CD14-positive monocyte (primary cell): ENCODE measurements around the gene FAM180B. TPM values are rescaled to one million over a fixed set of nuclear protein-coding genes. Genes with fewer than 3 reads are reported as not detected.

Experiments
- DNase-seq, 3 donors: peaks; one replicate each; pipeline ENCODE4 v3.0.0-alpha.2; 2011 to 2022
- H2AFZ ChIP-seq: 2 replicates; pipeline ENCODE4 v1.6.0; 2012; ENCODE audit warnings: mild to moderate bottlenecking, low read depth, low read length, inconsistent platforms; ENCODE audit not compliant: insufficient read depth, poor library complexity, severe bottlenecking
- H3K27ac ChIP-seq, 2 donors: 1 replicate in 1 of 2; 2 replicates in 1 of 2; pipeline ENCODE4 v1.5.1; 2012 to 2013; ENCODE audit warnings: low read length in 2 of 2, control low read depth in 1 of 2, inconsistent platforms in 1 of 2, low read depth in 1 of 2, mild to moderate bottlenecking in 1 of 2
- H3K27me3 ChIP-seq, 2 donors: one replicate each; pipeline versions ENCODE4 v1.6.0 to v1.6.1; 2011 to 2013; ENCODE audit warnings: low read length in 2 of 2; ENCODE audit not compliant: control insufficient read depth in 2 of 2, insufficient read depth in 2 of 2
- H3K36me3 ChIP-seq, 2 donors: replicated peaks in 1 of 2; 1 replicate in 1 of 2; 2 replicates in 1 of 2; pipeline versions ENCODE4 v1.5.1 to v1.6.1; 2012 to 2013; ENCODE audit warnings: low read length in 2 of 2, control low read depth in 1 of 2, inconsistent platforms in 1 of 2, mild to moderate bottlenecking in 1 of 2; ENCODE audit not compliant: insufficient read depth in 2 of 2, control insufficient read depth in 1 of 2
- H3K4me1 ChIP-seq, 2 donors: 1 replicate in 1 of 2; 2 replicates in 1 of 2; pipeline versions ENCODE4 v1.5.1 to v1.6.1; 2012 to 2013; ENCODE audit warnings: low read length in 2 of 2, control low read depth in 1 of 2, inconsistent platforms in 1 of 2, mild to moderate bottlenecking in 1 of 2, moderate library complexity in 1 of 2; ENCODE audit not compliant: insufficient read depth in 2 of 2, control insufficient read depth in 1 of 2
- H3K4me2 ChIP-seq: replicated peaks from 2 replicates; pipeline ENCODE3; 2012; ENCODE audit warnings: low read length, moderate library complexity, mild to moderate bottlenecking; ENCODE audit not compliant: poor library complexity, severe bottlenecking; ENCODE audit errors: extremely low read depth
- H3K4me3 ChIP-seq, 3 experiments: fragments of 200-600 bp in 1 of 3; sonication (generic) in 1 of 3; replicated peaks in 1 of 3; 1 replicate in 2 of 3; 2 replicates in 1 of 3; pipeline ENCODE4 v1.5.1; 2011 to 2013; ENCODE audit warnings: low read length in 3 of 3, mild to moderate bottlenecking in 3 of 3, control low read depth in 2 of 3, low read depth in 2 of 3, inconsistent platforms in 1 of 3, moderate library complexity in 1 of 3
- H3K79me2 ChIP-seq: 2 replicates; pipeline ENCODE4 v1.6.0; 2012; ENCODE audit warnings: mild to moderate bottlenecking, control low read depth, inconsistent platforms, low read length, moderate library complexity; ENCODE audit not compliant: insufficient read depth
- H3K9ac ChIP-seq: 2 replicates; pipeline ENCODE4 v1.6.0; 2017; ENCODE audit warnings: low read length, mild to moderate bottlenecking; ENCODE audit not compliant: insufficient read depth, poor library complexity, severe bottlenecking
- H3K9me3 ChIP-seq, 2 donors: replicated peaks in 1 of 2; 1 replicate in 1 of 2; 2 replicates in 1 of 2; pipeline versions ENCODE4 v1.5.1 to v1.6.1; 2012 to 2013; ENCODE audit warnings: low read length in 2 of 2, control low read depth in 1 of 2; ENCODE audit not compliant: control insufficient read depth in 1 of 2, insufficient read depth in 1 of 2
- H4K20me1 ChIP-seq: 2 replicates; pipeline ENCODE4 v1.6.0; 2012; ENCODE audit warnings: mild to moderate bottlenecking, low read length, control low read depth, moderate library complexity; ENCODE audit not compliant: insufficient read depth
- H3K27ac Mint-ChIP-seq, 7 donors: one replicate each; pipeline ENCODE4 v1.8.0; 2020; ENCODE audit warnings: mild to moderate bottlenecking in 7 of 7, mixed read lengths in 7 of 7, moderate library complexity in 6 of 7, inconsistent platforms in 2 of 7
- H3K27me3 Mint-ChIP-seq, 3 donors: one replicate each; pipeline ENCODE4 v1.8.0; 2021 to 2022; ENCODE audit warnings: low read depth in 3 of 3, mild to moderate bottlenecking in 3 of 3, mixed read lengths in 3 of 3, moderate library complexity in 3 of 3, inconsistent platforms in 1 of 3
- H3K36me3 Mint-ChIP-seq, 2 donors: one replicate each; pipeline ENCODE4 v1.8.0; 2020; ENCODE audit warnings: mixed read lengths in 2 of 2, inconsistent platforms in 1 of 2, mild to moderate bottlenecking in 1 of 2
- H3K4me1 Mint-ChIP-seq: one replicate; pipeline ENCODE4 v1.8.0; 2020; ENCODE audit warnings: mild to moderate bottlenecking, mixed read lengths
- H3K4me3 Mint-ChIP-seq, 2 donors: one replicate each; pipeline ENCODE4 v1.8.0; 2020; ENCODE audit warnings: mild to moderate bottlenecking in 2 of 2, mixed read lengths in 2 of 2, moderate library complexity in 1 of 2
- H3K9me3 Mint-ChIP-seq, 7 donors: one replicate each; pipeline ENCODE4 v1.8.0; 2020 to 2022; ENCODE audit warnings: mixed read lengths in 7 of 7, mild to moderate bottlenecking in 6 of 7, moderate library complexity in 6 of 7, inconsistent platforms in 2 of 7
- WGBS: methylation state at CpG from one replicate; pipeline ENCODE4 v1.1.5; 2013; ENCODE audit warnings: missing lambda C conversion rate; ENCODE audit not compliant: insufficient coverage; 5-methylcytosine and 5-hydroxymethylcytosine counted together
- intact Hi-C, 2 donors: fragments of 100-400 bp; cut with micrococcal nuclease; formaldehyde crosslinking; loops; one replicate each; pipeline versions ENCODE4 v1.15.0 to v1.15.1; 2023
- polyA plus RNA-seq, 3 donors: library from polyadenylated mRNA; depleted of rRNA in 1 of 3; unstranded in 2 of 3; stranded (reverse) in 1 of 3; fragments of 300-500 nt in 2 of 3; fragments of >200 nt in 1 of 3; fragmentation: Illumina TruSeq in 2 of 3; gene quantifications; 1 replicate in 2 of 3; 2 replicates in 1 of 3; pipeline ENCODE4 v1.2.3, GENCODE V29; 2012 to 2021
- TF ChIP-seq, protein P1 (sequence below): fragments of 200-600 bp; IDR thresholded peaks from one replicate; pipeline ENCODE4 v1.8.0; 2022; ENCODE audit warnings: antibody characterized with exemption, mild to moderate bottlenecking

The FAM180B gene
- polyA plus RNA-seq, 3 donors = 0.13 TPM; not detected in 2

DNA sequence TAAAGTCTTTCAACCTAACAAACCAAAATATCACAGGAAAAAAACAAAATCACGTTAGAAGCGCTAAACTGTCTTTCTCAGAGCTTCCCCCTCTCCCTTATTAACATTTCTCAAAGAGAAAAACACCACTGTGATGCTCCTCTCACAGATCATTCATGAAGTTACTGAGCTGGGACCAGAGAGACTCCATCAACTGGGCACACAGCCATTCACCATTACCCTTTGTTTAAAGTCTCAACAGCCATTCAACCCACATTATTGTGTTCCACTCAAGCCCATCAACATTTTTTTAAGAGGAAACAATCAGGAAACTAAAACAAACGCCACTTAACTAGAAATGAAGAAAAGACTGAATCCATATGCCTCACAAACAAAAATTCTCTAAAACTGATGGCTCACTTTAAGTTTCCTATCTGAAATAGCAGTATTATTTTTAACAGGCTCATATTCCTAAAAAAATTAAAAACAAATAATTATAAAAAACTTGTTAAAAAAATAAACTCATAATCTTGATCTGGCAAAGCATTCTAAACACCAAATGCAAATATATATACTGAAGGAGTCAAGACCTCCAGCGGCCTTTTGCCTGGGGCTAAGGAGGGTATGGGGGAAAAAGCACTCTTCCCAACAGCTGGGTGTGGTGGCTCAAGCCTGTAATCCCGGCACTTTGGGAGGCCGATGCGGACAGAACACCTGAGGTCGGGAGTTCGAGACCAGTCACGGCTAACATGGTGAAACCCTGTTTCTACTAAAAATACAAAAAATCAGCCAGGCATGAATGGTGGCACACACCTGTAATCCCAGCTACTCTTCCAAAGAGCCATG lies 47.5 kb upstream of the FAM180B start:
- H3K27me3 ChIP-seq = no peaks in the 10 kb centered on the region
- no peak overlapping the region for H3K4me3 ChIP-seq
- H3K79me2 ChIP-seq = peaks cover 100% of the 10 kb centered on the region
- intact Hi-C loops = no loop called here
- Mint-ChIP-seq H3K27me3 (no peaks in the 10 kb centered on the region), H3K4me3 (no peak overlapping the region), H3K4me1 (peaks cover 45% of the 10 kb centered on the region), H3K36me3 (peaks cover 8 to 34% of the 10 kb centered on the region in 2 donors), H3K9me3 (no peaks in the 10 kb centered on the region), H3K27ac (peak overlapping the region in 6 of 7 donors; percentile 2 to 89 (median 74))
- H4K20me1 ChIP-seq = peaks cover 100% of the 10 kb centered on the region
- TF ChIP-seq, protein P1, sequence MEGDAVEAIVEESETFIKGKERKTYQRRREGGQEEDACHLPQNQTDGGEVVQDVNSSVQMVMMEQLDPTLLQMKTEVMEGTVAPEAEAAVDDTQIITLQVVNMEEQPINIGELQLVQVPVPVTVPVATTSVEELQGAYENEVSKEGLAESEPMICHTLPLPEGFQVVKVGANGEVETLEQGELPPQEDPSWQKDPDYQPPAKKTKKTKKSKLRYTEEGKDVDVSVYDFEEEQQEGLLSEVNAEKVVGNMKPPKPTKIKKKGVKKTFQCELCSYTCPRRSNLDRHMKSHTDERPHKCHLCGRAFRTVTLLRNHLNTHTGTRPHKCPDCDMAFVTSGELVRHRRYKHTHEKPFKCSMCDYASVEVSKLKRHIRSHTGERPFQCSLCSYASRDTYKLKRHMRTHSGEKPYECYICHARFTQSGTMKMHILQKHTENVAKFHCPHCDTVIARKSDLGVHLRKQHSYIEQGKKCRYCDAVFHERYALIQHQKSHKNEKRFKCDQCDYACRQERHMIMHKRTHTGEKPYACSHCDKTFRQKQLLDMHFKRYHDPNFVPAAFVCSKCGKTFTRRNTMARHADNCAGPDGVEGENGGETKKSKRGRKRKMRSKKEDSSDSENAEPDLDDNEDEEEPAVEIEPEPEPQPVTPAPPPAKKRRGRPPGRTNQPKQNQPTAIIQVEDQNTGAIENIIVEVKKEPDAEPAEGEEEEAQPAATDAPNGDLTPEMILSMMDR = no peak
- no peak overlapping the region for H2AFZ ChIP-seq
- no peak overlapping the region for H3K4me2 ChIP-seq
- H3K36me3 ChIP-seq = peaks cover 6 to 16% of the 10 kb centered on the region in 2 donors
- no peak for DNase-seq
- H3K27ac ChIP-seq = peak overlapping the region in 1 of 2 donors; percentile 67
- no peaks in the 10 kb centered on the region for H3K9me3 ChIP-seq
- WGBS = 93% methylated on average over 8 of the region's 10 CpGs
- H3K9ac ChIP-seq = no peak overlapping the region
- peaks cover 10 to 30% of the 10 kb centered on the region in 2 donors for H3K4me1 ChIP-seq

DNA sequence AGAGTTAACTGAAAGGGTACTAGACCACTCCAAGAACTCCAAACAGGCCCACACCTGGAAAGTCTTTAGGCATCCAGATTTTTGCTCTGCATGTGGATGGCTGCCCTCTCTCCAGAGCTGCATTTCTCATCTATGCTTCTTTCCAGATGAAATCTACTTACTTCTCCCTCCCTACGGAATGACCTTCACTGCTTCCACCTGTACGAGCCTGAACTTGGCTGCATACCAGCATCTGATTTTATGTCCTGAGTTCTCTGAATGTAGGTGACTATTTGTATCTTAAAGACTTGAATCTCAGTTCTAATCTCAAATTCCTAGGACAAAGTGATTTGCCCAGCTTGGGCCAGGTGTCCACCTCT lies 46.8 kb upstream of the FAM180B start:
- H4K20me1 ChIP-seq = peaks cover 100% of the 10 kb centered on the region
- H3K4me1 ChIP-seq = peaks cover 4 to 23% of the 10 kb centered on the region in 2 donors
- H2AFZ ChIP-seq = no peak overlapping the region

More for the DNA sequence above, 46.8 kb upstream of the FAM180B start:
- Histone ChIP-seq H3K4me3 (no peak overlapping the region), H3K27ac (peak overlapping the region in 1 of 2 donors; percentile 67), H3K4me2 (no peak overlapping the region), H3K27me3 (no peaks in the 10 kb centered on the region), H3K36me3 (peaks cover 6 to 16% of the 10 kb centered on the region in 2 donors), H3K9me3 (no peaks in the 10 kb centered on the region), H3K79me2 (peaks cover 100% of the 10 kb centered on the region), H3K9ac (no peak overlapping the region)
- intact Hi-C loops = no loop called here
- WGBS = no CpG with 5 or more reads among the region's 2 CpGs
- Mint-ChIP-seq H3K27me3 (no peaks in the 10 kb centered on the region), H3K4me3 (no peak overlapping the region), H3K36me3 (peaks cover 8 to 34% of the 10 kb centered on the region in 2 donors), H3K9me3 (no peaks in the 10 kb centered on the region), H3K4me1 (peaks cover 46% of the 10 kb centered on the region), H3K27ac (peak overlapping the region in 4 of 7 donors; percentile 12 to 89 (median 82))
- TF ChIP-seq, protein P1 = no peak
- no peak for DNase-seq
